Measurements from ENCODE around the gene TAF1C.
"Not testable (repeated sequence)": the region's sequence is repeated elsewhere in the genome, so short reads cannot be mapped to it uniquely, and the experiment has no call there.

Gene TAF1C, protein sequence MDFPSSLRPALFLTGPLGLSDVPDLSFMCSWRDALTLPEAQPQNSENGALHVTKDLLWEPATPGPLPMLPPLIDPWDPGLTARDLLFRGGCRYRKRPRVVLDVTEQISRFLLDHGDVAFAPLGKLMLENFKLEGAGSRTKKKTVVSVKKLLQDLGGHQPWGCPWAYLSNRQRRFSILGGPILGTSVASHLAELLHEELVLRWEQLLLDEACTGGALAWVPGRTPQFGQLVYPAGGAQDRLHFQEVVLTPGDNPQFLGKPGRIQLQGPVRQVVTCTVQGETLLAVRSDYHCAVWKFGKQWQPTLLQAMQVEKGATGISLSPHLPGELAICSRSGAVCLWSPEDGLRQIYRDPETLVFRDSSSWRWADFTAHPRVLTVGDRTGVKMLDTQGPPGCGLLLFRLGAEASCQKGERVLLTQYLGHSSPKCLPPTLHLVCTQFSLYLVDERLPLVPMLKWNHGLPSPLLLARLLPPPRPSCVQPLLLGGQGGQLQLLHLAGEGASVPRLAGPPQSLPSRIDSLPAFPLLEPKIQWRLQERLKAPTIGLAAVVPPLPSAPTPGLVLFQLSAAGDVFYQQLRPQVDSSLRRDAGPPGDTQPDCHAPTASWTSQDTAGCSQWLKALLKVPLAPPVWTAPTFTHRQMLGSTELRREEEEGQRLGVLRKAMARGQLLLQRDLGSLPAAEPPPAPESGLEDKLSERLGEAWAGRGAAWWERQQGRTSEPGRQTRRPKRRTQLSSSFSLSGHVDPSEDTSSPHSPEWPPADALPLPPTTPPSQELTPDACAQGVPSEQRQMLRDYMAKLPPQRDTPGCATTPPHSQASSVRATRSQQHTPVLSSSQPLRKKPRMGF

DNA sequence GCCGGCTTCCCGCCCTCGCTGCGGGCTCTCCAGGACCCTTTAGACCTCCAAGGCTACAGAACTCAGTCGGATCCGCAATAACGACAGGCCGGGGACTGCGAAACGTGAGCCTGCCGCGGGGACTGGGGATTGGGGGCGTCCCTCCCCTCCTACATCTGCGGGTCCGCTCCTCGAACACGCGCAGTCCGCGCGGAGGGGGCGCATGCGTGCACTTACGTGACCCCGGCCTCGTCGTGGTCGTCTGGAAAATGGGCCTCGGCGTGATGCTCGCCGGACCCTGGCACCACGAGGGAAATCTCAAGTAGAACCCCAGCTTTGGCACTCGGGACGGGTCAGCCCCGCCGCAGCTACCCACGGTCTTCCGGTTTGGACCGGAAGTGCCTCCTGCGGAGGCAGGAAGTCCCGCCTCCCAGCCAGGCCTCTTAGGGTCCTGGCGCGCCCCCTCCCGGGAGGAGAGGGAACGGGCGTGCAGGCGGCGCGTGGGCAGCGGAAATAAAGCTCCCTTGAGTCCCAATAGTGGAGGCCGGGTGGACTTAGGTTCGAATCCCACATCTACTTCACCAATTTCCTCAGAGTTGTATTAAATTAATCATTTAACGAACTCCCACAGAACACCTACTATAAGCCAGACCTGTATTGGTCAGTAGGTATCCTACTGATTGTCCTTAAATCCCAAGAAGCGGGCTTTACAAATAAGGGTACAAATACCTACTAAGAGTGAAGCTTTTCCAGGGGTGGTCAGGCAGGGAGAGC is at the start of gene TAF1C:
TAF1C (minus strand) TSS at position 373 of the 753 bp plus-strand sequence. CDS start 2,069 bp downstream, outside the sequence.
- DNase-seq: peak; percentile 96

DNA sequence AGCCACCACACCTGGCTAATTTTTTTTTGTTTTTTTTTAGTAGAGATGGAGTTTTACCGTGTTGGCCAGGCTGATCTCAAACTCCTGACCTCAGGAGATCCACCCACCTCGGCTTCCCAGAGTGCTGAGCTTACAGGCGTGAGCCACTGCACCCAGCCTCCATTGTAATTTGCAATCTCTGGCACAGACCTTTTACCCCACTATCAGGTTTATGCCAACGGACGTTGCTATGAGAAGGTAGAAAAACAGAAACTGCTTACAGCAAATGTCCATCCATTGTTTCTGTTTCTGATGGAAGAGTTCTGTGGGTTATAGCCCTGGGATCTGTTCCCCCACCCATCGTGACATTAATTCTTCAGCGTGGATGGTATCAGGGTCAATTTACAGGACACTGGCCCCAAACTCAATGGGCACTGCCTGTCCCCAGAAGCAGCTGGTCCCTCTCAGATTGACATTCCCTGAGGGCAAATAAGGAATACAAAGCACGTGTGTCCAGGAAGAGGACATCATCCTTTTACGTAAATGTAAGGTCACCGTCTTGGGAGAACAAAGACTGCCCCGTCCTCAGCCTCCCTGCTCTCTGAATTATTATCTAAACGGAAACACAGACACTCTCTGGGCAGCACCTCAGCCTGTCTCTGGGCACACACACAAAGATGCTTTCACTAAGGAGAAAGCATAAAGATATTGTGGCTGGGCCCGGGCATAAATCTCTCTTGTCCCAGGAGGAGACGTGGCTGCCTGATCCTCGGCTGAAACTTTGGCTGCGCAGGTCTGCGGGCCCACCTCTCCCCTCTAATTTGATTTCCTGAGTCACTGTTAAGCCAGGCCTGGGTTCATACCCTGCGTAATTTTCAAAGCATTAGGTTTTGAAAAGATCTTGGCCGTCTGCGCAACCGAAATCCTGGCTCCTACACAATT is 47.7 kb upstream of the TAF1C start:
- no peak for DNase-seq

DNA sequence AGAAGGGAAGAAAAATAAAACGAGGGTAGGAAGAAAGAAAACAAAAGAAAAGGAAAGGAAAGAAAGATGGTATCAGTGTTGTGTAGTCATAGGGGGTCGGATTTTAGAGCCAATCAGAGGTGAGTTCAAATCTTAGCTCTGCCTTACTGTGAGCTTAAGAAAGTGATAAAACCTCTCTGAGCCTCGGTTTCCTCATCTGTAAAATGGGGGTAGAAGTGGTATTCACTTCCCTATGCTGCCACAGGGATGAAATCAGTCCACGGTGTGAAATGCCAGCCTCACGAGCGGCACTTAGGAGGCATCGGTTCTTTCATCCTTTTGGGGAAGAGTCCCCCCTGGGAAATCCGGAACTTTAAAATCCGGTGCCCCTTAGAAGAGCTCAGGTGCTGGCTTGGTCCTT is 46.9 kb upstream of the TAF1C start:
- DNase-seq: no peak

DNA sequence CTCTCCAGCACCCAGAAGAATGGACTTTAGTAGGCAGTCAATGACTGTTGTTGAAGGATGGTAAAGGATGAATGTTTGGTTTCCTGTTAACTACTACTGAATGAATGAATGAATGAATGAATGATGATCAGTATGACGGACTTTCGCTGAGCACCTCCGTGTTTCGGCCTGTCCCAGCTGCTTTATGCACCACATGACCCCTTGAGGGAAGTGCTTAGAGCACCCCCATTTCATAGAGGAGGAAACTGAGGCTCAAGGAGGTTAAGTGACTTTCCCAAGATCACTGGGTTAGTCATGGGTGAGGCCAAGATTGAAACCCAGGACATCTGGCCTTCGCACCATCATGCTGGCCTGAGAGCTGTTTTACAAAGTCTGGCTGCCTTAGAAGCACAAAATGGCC is 46.1 kb upstream of the TAF1C start:
- no peak for DNase-seq

DNA sequence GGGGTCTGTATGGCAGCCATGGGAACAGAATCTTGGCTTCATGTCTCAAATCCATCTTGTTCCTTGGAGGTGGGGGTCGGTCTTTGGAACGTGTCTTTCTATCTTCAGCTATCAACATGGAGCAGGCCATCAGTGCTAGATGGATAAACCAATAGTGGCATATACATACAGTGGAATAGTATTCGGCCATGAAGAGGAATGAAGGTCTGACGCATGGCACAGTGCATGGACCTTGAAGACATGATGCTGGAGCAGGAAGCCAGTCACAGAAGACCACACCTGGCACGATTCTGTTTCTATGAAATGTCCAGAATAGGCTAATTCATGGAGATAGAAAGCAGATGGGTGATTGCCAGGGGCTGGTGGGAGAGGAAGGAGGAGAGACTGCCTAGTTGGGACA is 45.2 kb upstream of the TAF1C start:
- no peak for DNase-seq

DNA sequence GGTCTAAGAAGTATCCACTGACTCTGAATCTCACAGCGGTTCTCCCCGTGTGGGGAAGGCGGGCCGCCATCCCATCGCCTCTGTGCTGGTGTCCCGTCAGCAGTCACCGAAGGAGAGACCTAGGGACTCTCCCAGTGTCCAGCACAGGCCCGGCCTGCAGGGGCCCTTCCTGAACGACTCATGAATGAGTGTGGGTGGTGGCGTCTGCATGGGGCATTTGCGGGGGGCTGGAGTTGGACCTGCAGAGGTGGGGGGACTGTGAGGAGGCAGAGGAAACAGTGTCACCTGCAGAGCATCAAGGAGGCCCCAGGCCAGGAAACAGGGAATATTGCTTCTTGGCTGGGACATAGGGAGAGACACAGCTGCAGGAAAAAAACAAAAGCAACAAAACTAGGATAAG is 42.6 kb upstream of the TAF1C start:
- DNase-seq: no peak

DNA sequence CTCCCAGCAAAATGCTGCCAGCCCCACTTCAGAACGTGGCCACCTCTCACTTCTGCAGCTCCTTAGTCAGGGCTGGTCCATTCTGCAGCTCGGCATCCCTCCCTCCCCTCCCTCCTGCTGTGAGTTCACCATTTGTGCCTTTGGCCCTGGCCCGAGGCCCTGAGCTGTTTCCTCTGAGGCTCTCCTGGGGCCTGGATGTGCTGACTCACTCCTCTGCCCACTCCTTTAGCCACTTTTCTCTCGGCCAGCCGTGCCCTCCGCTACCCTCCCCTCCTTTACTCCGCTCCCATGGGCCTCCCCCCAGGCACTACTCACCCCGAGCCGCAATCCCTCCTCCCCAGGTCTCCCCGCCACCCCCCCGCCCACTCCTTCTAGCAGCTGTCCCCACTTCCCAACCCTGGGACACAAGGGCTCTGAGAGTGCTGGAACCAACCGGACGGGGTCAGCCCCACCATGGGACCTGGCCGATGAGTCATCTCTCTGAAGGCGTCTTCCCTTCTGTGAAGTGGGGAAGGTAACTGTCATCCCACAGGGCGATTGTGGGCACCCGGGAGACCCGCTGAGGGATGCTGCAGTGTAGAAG is 41.5 kb upstream of the TAF1C start:
- no peak for DNase-seq

DNA sequence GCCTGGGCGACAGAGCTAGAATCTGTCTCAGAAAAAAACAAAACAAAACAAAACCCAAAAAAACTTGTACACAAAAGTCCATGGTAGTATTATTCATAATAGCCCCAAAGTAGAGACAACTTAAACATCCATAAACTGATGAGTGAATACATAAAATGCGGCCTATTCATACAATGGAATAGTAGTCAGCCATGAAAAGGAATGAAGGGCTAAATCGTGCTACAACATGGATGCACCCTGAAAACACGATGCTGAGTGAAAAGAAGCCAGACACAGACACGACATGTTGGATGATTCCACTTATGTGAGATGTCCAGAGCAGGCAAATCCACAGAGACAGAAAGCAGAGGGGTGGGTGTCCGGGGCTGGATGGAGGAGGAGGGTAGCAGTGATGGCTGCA is 40.7 kb upstream of the TAF1C start:
- DNase-seq: no peak

DNA sequence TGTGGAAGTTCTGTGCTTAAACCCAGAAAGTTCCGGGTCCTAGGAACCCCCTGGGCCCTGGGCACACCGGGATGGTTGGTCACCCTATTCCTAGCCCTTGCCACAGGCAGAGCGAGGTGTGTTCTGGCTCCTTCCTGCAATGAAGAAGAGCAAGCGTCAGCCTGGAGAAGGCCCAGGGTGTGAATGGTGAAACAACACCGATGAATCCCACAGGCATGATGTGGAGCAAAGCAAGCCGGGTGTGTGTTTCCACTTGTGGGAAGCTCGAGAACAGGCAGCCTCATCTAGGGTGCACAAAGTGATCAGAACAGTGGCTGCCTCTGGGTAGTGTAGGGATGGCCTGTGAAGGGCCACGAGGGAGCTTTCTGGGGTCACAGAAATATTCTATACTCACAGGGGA is 39.2 kb upstream of the TAF1C start:
- no peak for DNase-seq

DNA sequence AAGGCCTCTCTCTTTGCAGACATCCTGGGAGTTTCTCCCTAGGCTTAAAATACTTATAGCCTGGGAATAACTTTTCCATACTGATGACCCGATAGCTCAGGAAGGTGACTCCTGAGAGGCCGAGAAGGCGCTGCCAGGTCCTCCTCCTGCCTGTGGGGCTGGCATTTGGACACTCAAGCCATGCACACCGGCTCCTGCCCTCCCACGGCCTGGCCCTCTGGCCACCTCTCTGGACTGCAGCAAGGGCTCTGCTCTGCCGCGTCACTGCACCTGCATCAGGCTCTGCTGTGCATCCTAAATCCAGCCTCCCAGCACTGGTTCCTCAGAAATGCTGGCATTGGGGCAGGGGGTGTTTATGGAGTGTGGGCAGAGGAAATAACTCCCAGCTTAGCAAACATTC is 38.7 kb upstream of the TAF1C start:
- no peak for DNase-seq

DNA sequence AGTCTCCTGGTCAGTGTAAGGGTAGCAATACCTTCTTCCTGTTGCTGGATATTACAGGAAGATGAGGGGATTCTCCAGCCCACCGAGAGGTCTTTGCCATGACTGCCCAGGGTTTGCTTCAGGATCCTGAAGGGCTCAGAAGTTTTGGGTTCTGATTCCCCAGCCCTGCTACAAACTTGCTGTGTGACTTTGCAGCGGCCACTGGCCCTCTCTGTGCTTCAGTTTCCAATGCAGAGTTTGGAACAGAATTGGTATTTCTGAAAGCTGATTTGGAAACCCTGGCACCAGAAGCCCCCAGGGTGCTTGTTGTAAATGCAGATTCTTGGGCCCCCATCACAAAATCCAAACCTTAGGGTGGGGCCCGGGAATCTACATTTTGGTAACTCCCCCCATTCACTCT is 38.3 kb upstream of the TAF1C start:
- DNase-seq: no peak

DNA sequence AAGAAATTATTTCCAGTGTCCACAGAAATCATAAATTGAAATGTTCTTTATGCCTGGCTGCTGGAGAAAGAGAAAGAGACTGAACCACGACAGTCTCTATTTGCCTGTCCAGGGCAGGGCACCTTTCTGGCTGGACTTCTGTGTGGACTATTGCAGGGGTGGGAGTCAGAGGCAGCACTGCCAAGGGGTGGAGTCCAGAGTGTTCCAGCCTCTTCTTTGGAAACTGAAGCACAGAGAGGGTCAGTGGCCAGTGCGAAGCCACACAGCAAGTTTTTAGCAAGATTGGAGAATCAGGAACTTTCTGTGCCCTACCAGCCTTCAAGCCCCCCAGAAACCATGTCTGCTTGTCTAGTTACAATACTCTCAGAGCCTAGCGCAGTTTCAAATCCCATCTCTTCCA is 37.7 kb upstream of the TAF1C start:
- DNase-seq: no peak

DNA sequence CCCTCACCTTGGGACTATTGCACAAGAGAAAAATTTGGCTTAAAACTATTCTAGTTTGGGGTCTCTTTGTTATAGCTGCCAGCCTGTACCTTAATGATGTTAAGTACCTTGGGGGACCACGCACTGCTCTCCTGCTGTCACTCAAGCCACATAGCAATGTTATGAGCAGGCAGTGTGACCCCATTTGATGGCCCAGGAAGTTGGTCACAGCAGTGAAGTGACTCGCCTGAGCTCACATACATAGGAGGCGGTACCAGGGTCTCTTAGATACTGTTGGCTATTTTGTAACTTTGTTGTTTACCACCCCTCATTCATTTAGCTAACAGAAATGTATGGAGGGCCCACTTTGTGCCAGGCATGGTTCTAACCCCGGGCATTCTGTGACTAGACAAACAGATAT is 36.6 kb upstream of the TAF1C start:
- no peak for DNase-seq

DNA sequence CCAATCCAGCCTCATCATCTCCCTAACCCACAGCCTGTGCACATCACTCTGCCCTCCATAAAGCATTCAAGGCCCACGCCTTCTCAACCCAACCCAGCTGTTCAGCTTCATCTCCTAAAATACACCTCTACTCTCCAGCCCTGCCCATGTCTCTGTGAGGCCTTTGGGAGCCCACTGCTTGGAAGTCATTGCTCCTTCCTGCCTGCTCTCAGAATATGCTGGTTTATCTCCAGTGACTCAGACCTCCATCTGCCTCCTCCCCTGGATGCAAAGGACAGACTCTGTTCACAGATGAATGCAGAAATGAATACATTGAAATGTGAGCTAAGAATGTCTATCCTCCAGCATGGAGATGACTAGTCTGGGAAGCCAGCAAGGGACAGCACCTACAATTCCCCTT is 34.0 kb upstream of the TAF1C start:
- no peak for DNase-seq

DNA sequence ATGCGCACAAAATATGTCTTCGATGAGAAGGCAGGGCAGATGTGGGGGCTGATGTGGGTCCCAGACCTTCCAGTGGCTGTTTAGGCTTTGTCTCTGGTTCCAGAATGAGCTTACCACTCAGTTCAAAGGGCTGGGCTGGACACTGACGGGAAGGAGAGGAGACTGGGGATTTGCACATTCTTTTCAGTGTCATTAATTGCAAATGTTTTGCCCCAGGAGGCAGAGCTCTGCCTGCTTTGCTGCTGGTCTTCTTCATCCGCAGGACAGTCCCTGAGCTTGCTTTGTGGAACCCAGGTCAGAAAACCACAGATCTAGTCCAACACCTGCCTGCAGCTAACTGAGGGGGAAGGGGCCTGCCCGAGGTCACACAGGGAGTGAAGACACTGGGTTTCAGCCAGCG is 32.1 kb upstream of the TAF1C start:
- DNase-seq: no peak

DNA sequence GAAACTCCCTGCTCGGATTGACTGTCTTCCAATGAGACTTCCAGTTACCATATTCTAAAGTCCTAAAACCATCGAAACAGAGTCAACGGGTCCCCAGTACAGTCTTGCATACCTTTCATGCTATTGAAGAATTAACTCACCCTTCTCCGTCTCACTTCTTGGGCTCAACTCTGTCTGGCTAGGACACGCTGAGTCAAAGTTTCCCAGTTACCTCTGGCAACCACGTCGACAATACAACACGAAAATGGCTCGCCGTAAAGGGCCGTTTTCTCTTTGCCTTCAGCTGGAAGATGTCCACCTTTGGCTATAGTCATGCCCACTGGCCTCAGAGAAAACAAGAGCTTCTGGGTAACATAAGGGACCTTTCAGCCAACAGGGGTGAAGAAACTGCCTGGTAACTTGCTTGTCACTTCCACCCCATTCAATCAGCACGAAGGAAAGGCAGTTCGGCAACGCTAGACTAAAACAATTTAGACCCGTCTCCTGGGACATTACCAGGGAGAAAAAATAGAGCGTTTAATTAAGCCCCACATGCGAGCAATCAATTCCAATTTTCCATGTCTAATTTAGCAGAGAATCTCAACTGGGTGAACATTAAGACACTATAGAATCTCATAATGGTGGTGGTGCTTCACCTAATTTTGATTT is 31.4 kb upstream of the TAF1C start:
- no peak for DNase-seq

DNA sequence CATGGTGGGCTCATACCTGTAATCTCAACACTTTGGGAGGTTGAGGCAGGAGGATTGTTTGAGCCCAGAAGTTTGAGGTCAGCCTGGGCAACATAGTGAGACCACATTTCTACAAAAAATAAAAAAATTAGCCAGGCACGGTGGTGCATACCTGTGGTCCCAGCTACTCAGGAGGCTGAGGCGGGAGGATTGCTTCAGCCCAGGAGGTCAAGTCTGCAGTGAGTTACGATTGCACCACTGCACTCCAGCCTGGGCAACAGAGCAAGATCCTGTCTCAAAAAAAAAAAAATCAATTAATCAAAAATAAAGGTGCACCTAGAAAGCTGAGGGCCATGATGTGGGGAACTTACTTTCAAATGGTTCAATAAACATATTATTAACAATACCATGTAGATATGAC is 29.3 kb upstream of the TAF1C start:
- not testable (repeated sequence) for DNase-seq

DNA sequence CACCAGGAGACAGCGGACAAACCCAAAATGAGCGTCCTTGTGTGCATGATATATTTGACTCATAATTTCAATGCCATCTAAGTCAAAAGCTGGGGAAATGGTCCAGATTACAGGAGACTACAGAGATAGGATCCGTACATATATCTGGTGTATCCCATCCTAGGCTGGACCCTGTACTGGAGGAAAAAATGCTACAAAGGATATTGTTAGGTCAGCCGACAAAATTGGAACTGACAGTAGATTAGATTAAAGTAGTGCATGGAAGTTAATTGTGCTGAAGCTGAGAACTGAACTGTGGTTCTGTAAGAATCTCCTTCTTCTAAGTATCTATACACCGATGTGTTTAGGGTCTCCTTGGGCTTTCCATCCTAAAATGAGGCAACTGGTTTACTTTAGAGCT is 28.7 kb upstream of the TAF1C start:
- DNase-seq: no peak

DNA sequence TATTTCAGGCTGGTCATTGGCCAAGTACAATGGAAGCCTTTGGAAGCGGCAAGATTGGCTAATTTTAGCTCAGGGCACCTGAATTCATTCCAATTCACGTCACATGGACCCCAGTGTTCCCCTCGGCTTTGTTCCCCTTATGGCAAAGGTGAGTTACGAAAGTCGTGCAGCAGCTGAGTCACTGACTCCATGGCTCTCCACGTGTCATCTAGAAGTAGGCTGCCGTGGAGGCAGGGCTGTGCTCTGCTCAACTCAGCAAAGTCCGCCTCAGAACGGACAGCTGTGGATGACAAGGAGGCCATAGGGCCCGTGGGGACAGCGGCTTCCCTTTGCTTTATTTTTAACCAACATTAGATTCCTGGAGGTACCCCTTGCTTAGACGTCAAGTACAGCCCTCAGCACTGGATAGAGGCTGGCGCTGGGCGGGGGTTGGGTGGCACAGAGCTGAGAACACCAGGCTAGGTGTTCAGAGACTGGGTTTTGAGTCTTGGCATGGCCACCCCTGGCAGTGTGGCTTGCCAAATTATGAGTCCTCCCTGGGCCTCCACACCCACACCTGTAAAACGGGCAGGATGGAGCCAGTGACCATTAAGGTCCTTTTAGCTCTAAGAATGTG is 27.7 kb upstream of the TAF1C start:
- no peak for DNase-seq

DNA sequence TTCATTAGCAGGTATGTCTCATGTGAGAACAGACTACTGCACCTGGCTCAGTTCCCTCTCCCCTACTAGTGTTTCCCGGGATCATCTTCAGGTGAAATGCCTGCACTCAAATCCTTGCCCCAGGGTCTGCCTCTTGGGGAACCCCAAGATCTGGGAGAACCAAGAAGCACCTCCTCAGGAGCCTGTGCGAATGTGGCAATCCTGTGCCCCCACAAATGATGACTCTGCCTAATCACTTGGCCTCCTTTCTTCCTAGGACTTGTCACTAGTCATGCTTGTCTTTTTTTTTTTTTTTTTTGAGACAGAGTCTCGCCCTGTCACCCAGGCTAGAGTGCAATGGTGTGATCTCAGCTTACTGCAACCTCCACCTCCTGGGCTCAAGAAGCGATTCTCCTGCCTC is 25.8 kb upstream of the TAF1C start:
- no peak for DNase-seq

DNA sequence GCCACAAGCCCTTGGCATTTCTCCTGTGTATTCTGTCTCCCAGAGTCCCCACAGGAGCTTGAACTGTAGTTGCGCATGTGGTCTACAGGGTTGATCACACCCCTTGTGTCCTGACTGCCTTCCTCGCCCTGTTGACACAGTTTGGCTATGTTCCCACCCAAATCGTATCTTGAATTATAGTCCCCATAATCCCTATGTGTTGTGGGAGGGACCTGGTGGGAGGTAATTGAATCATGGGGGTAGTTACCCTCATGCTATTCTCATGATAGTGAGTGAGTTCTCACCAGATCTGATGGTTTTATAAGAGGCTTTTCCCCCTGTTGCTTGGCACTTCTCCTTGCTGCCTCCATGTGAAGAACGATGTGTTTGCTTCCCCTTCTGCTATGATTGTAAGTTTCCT is 25.3 kb upstream of the TAF1C start:
- DNase-seq: no peak

All from activated effector memory CD4-positive, alpha-beta T cell treated with anti-CD3 and anti-CD28 coated beads, Interleukin-2, amount 50 U/mL, for 16 hours (primary cell).